C4-2B (cell line): ENCODE measurements around the gene TNFRSF8.

Experiments used
- H3K27ac ChIP-seq: fragments of 450-650 bp; 2 replicates; pipeline ENCODE4 v1.5.1; 2017
- ZFX ChIP-seq: fragments of 450-650 bp; IDR thresholded peaks from 2 replicates; pipeline ENCODE4 v1.6.1; 2017
- TF ChIP-seq, protein P1 (sequence below): fragments of 450-650 bp; conservative IDR thresholded peaks from 2 replicates; pipeline ENCODE4 v1.5.1; 2017; ENCODE audit warnings: mild to moderate bottlenecking

The TNFRSF8 gene

GRCh38 chr1:12165342-12165741 lies 102.2 kb downstream of the TNFRSF8 start:
- TF ChIP-seq, protein P1, sequence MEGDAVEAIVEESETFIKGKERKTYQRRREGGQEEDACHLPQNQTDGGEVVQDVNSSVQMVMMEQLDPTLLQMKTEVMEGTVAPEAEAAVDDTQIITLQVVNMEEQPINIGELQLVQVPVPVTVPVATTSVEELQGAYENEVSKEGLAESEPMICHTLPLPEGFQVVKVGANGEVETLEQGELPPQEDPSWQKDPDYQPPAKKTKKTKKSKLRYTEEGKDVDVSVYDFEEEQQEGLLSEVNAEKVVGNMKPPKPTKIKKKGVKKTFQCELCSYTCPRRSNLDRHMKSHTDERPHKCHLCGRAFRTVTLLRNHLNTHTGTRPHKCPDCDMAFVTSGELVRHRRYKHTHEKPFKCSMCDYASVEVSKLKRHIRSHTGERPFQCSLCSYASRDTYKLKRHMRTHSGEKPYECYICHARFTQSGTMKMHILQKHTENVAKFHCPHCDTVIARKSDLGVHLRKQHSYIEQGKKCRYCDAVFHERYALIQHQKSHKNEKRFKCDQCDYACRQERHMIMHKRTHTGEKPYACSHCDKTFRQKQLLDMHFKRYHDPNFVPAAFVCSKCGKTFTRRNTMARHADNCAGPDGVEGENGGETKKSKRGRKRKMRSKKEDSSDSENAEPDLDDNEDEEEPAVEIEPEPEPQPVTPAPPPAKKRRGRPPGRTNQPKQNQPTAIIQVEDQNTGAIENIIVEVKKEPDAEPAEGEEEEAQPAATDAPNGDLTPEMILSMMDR: no peak
- TF ChIP-seq ZFX: no peak
- H3K27ac ChIP-seq: no peak overlapping the region

DNA sequence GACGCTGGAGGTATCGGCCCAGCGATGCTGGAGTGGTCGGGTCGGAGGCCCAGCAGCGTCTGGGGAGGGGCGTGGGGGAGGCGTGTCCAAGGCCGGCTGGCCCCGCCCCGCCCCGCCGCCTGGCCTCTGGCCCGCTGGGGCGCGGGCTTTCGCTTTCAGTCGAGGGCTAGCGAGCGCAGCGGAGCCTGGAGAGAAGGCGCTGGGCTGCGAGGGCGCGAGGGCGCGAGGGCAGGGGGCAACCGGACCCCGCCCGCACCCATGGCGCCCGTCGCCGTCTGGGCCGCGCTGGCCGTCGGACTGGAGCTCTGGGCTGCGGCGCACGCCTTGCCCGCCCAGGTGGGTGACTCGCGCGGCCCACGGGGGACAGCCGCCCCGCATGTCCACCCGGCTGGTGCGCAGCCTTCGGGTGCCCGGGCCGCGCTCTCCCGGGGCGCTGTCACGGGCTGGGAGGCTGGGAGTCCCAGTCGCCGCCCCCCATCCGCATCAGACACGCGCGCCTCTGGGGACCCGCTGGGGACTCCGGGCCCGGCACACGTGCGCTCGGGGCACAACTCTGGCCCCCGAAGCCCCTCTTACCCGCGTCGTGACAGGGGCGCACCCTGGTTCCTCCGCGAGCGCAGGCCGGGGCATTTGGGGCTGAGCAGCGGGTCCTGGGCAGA lies 103.9 kb downstream of the TNFRSF8 start, which contains the start of gene TNFRSF1B:
TNFRSF1B (plus strand) TSS at position 158 of the 659 bp plus-strand sequence; CDS start at position 259, 101 bp downstream.
- TF ChIP-seq, protein P1: no peak
- TF ChIP-seq ZFX: no peak; the same call in 1 of the 2 replicates
- H3K27ac ChIP-seq: peak within 1 kb of the TSS; percentile 29; the same call in 1 of the 2 replicates

DNA sequence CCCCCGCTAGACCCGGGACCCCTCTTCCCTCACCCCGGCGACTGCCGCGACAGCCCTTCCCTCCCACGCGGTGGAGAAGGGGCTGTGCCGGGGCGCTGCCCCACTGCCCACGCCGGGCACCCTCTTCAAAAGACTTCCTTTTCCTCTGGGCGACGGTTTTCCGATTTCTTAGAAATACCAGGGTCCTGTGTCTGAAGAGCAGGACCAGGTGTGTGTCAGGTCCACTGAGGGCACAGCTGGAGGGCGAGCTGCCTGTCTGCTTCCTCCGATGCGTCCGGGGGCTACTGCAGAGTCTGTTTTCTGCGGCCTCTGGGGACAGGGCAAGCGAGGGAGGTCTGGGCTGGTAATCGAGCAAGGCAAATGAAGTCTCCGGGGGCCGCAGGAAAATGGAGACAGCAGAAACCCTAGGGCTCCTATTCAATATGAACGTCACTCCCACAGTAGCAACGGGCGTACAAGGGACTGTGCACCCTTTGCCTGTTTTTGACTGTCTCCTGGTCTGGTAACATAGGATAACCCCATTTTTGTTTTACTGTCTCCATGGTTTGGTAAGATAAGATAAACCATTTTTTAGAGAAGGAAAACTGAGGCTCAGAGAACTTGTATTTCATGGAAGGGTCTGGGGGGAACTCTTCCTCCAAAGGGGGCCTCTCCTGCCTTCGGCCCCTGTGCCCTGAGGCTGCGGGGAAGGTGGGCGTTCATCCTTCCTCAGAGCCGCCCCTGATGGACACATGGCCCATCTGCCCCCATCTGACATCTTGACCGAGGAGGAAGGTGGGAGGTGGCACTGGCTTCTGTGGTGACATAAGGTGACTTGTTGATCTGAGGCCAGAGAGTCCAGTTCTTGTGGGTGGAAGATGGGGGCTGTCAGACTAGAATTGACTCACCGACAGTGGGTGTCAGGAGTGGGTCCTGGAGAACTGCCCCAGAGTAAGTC lies 104.7 kb downstream of the TNFRSF8 start:
- H3K27ac ChIP-seq: no peak overlapping the region
- no peak for TF ChIP-seq ZFX
- TF ChIP-seq, protein P1: no peak

DNA sequence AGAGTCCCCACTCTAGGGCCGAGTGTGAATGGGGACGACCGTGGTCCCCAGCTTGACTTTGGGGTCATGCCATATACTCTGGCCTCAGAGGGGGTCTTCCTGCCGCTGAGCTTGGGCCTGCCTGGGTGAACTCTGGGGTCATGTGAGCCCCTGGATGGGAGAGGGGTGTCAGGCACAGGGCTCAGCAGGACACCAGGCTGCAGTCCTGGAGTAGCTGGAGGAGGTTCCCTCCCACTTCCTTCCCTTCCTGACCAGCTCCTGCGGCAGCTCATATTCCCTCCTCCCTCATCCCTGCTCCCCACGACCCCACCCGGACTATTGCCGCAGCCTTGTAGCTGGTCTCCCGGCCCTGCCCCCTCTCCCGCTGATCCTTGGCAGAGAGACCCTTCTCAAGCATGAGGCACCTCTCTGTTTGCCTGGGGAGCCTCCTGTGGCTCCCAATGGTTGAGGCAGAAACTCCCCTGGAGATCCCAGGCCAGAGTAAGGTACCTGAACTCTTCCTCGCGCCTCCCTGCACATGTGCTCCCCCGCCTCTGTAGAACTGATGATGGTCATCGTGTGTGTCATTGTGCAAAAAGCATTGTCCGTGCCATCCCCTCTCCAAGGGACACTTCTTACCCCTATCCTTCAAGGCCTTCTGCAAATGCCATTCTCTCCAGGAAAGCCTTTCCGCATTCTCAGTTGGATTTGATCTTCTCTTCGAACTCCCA lies 105.5 kb downstream of the TNFRSF8 start:
- no peak overlapping the region for H3K27ac ChIP-seq
- TF ChIP-seq ZFX: no peak
- TF ChIP-seq, protein P1: no peak

DNA sequence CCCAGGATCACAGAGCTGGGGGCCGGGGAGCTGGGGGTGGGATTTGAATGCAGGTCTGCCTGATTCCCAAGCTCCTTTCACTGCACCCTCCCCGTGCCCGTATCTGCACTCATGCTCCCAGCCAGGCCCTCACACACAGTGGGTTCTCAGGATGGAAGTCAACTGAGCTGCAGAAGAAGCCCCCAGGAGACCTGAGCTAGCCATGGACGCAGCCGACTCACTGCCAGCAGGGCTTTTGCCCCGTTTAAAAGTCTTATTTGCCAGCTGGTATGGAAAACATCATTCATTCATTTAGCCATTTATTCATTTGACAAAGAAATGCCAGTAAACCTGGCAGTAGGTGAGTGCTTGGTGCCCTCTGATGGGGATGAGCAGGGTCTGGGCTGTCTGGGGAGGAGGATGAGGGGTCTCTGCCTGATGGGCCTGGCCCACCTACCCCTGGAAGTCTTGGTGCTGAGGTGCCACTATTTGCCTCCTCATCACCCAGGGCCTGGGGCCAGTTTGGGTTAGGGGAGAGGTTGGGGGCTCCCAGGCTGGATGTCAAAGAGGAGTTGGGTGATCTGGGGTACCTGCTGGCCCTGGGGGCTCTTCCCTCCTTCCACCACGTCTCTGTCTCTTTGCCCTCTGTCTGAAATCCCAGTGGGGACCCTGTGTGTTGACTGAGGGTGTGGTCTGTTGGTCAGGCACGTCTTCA lies 106.5 kb downstream of the TNFRSF8 start:
- no peak overlapping the region for H3K27ac ChIP-seq
- no peak for TF ChIP-seq ZFX
- TF ChIP-seq, protein P1: no peak

GRCh38 chr1:12170263-12170671 lies 107.2 kb downstream of the TNFRSF8 start:
- TF ChIP-seq, protein P1: no peak
- no peak for TF ChIP-seq ZFX
- H3K27ac ChIP-seq: no peak overlapping the region
